HCT116 (cell line): ENCODE measurements around the gene METTL27. TPM values are rescaled to one million over a fixed set of nuclear protein-coding genes. Genes with fewer than 3 reads are reported as not detected.

Source experiments
- ATAC-seq: fragments of 200-7000 bp; cut with Tn5 transposase; 2 replicates; pipeline ENCODE4 v1.9.1; 2020; ENCODE audit warnings: mild to moderate bottlenecking, moderate library complexity
- BruUV-seq: library from RNA; stranded (reverse); fragments of 400-500 nt; replicated peaks from 2 replicates; lab custom pipeline; 2021; lab: Mats Ljungman, UMichigan
- CTCF ChIA-PET: fragments of 300-600 bp; sonication (Branson Sonifier 250); formaldehyde crosslinking; loops from one replicate; lab custom pipeline; 2021; ENCODE audit warnings: antibody characterized with exemption; lab: Charles Lee
- POLR2A ChIA-PET: fragments of 300-600, 350-600 bp; sonication (Branson Sonifier 250); formaldehyde crosslinking; loops from one replicate; lab custom pipeline; 2021; ENCODE audit warnings: antibody characterized with exemption; lab: Charles Lee
- RAD21 ChIA-PET, 2 experiments: fragments of 300-600 bp; sonication (Branson Sonifier 250); formaldehyde crosslinking; loops; one replicate each; lab custom pipeline; 2023; ENCODE audit warnings: low total read pairs in 2 of 2; ENCODE audit not compliant: uncharacterized antibody in 2 of 2, unreplicated experiment in 2 of 2, low non-redundant PET in 1 of 2; lab: Charles Lee
- DNase-seq: peaks from one replicate; pipeline ENCODE4 v3.0.0-alpha.2; 2010; ENCODE audit warnings: low read depth, low spot score
- H2AFZ ChIP-seq: fragments of 200-600 bp; shearing (Covaris generic), sonication (generic); 2 replicates; pipeline ENCODE4 v1.6.1; 2017; ENCODE audit warnings: low read depth, mixed run types, mixed read lengths, antibody characterized with exemption, low read length; ENCODE audit not compliant: poor library complexity, severe bottlenecking
- H3K27ac ChIP-seq: 2 replicates; pipeline ENCODE4 v1.5.1; 2012; ENCODE audit warnings: low read depth, low read length
- H3K27me3 ChIP-seq: fragments of 200-600 bp; sonication (generic); 2 replicates; pipeline ENCODE4 v1.6.1; 2016; ENCODE audit warnings: mixed run types, low read length, mixed read lengths; ENCODE audit not compliant: insufficient read depth
- H3K36me3 ChIP-seq, 2 experiments: fragments of 200-500 bp in 1 of 2; fragments of 200-600 bp in 1 of 2; sonication (Bioruptor generic) in 1 of 2; sonication (generic) in 1 of 2; 2 replicates each; pipeline versions ENCODE4 v1.5.1 to v1.6.1; 2014 to 2016; ENCODE audit warnings: low read length in 2 of 2, inconsistent platforms in 1 of 2, mixed read lengths in 1 of 2, mixed run types in 1 of 2; ENCODE audit not compliant: insufficient read depth in 2 of 2, control insufficient read depth in 1 of 2
- H3K4me1 ChIP-seq, 2 experiments: fragments of 200-600 bp in 1 of 2; sonication (generic) in 1 of 2; 2 replicates each; pipeline versions ENCODE4 v1.5.1 to v1.6.1; 2012 to 2017; ENCODE audit warnings: low read length in 2 of 2, inconsistent platforms in 1 of 2, mild to moderate bottlenecking in 1 of 2, mixed read lengths in 1 of 2, mixed run types in 1 of 2, moderate library complexity in 1 of 2; ENCODE audit not compliant: insufficient read depth in 2 of 2, control insufficient read depth in 1 of 2
- H3K4me2 ChIP-seq: fragments of 200-600 bp; sonication (generic); 2 replicates; pipeline ENCODE4 v1.6.1; 2017; ENCODE audit warnings: mixed run types, low read length, mixed read lengths
- H3K4me3 ChIP-seq, 2 experiments: fragments of 200-600 bp in 1 of 2; sonication (generic) in 1 of 2; replicated peaks in 1 of 2; 2 replicates each; pipeline ENCODE4 v1.5.1; 2011 to 2016; ENCODE audit warnings: low read length in 2 of 2, control low read depth in 1 of 2, low read depth in 1 of 2, mild to moderate bottlenecking in 1 of 2, mixed read lengths in 1 of 2, mixed run types in 1 of 2
- H3K79me2 ChIP-seq: fragments of 200-600 bp; sonication (generic); 2 replicates; pipeline ENCODE4 v1.6.1; 2017; ENCODE audit warnings: mild to moderate bottlenecking, mixed run types, low read length, moderate library complexity, mixed read lengths; ENCODE audit not compliant: insufficient read depth
- H3K9ac ChIP-seq: fragments of 200-600 bp; sonication (generic); 2 replicates; pipeline ENCODE4 v1.6.1; 2016; ENCODE audit warnings: low read length, mixed read lengths
- H3K9me2 ChIP-seq: fragments of 200-600 bp; sonication (generic), shearing (Covaris generic); 2 replicates; pipeline ENCODE4 v1.6.1; 2017; ENCODE audit warnings: mixed run types, mild to moderate bottlenecking, moderate library complexity; ENCODE audit not compliant: insufficient read depth
- H3K9me3 ChIP-seq, 2 experiments: fragments of 200-500 bp in 1 of 2; fragments of 200-600 bp in 1 of 2; sonication (Bioruptor generic) in 1 of 2; sonication (generic) in 1 of 2; 2 replicates each; pipeline ENCODE4 v1.6.1; 2014 to 2017; ENCODE audit warnings: low read length in 2 of 2, mixed read lengths in 2 of 2, inconsistent platforms in 1 of 2, low read depth in 1 of 2, mild to moderate bottlenecking in 1 of 2, mixed run types in 1 of 2, moderate library complexity in 1 of 2; ENCODE audit not compliant: control insufficient read depth in 1 of 2, insufficient read depth in 1 of 2
- H4K20me1 ChIP-seq: fragments of 200-600 bp; sonication (generic), shearing (Covaris generic); 2 replicates; pipeline ENCODE4 v1.6.1; 2017; ENCODE audit warnings: mixed run types, mild to moderate bottlenecking, moderate library complexity; ENCODE audit not compliant: insufficient read depth
- CBX3 ChIP-seq: IDR thresholded peaks from 2 replicates; pipeline ENCODE4 v1.6.1; 2012; ENCODE audit warnings: low read depth
- EGR1 ChIP-seq: IDR thresholded peaks from 2 replicates; pipeline ENCODE4 v1.6.1; 2012; ENCODE audit warnings: low read depth
- ELF1 ChIP-seq: IDR thresholded peaks from 2 replicates; pipeline ENCODE4 v1.6.1; 2012; ENCODE audit warnings: low read depth, borderline replicate concordance
- EZH2 ChIP-seq: fragments of 200-600 bp; sonication (generic); IDR thresholded peaks from 2 replicates; pipeline ENCODE4 v1.6.1; 2017; ENCODE audit warnings: antibody characterized with exemption, mixed run types
- EZH2phosphoT487 ChIP-seq: fragments of 200-600 bp; IDR thresholded peaks from 2 replicates; pipeline ENCODE4 v1.6.1; 2018; ENCODE audit warnings: antibody characterized with exemption, borderline replicate concordance
- FOSL1 ChIP-seq: IDR thresholded peaks from 2 replicates; pipeline ENCODE4 v1.6.1; 2012; ENCODE audit warnings: low read depth
- JUND ChIP-seq: IDR thresholded peaks from 2 replicates; pipeline ENCODE4 v1.6.1; 2012
- POLR2AphosphoS5 ChIP-seq: IDR thresholded peaks from 2 replicates; pipeline ENCODE4 v1.6.1; 2011; ENCODE audit warnings: mild to moderate bottlenecking, low read depth, low read length, moderate library complexity
- RAD21 ChIP-seq: IDR thresholded peaks from 2 replicates; pipeline ENCODE4 v1.6.1; 2012; ENCODE audit warnings: low read depth, mild to moderate bottlenecking
- SIN3A ChIP-seq: IDR thresholded peaks from 2 replicates; pipeline ENCODE4 v1.6.1; 2012; ENCODE audit warnings: low read depth
- SRF ChIP-seq: IDR thresholded peaks from 2 replicates; pipeline ENCODE4 v1.6.1; 2012; ENCODE audit warnings: low read depth
- TCF7L2 ChIP-seq: IDR thresholded peaks from 2 replicates; pipeline ENCODE4 v1.7.0; 2011; ENCODE audit warnings: borderline replicate concordance, inconsistent platforms; ENCODE audit not compliant: insufficient read depth, insufficient read length; ENCODE audit errors: extremely low read depth
- YY1 ChIP-seq: IDR thresholded peaks from 2 replicates; pipeline ENCODE4 v1.6.1; 2011; ENCODE audit warnings: low read length, low read depth, moderate library complexity, mild to moderate bottlenecking; ENCODE audit not compliant: insufficient replicate concordance; ENCODE audit errors: extremely low read depth
- ZBTB33 ChIP-seq: IDR thresholded peaks from 2 replicates; pipeline ENCODE4 v1.6.1; 2011; ENCODE audit warnings: mild to moderate bottlenecking, low read length, moderate library complexity; ENCODE audit not compliant: insufficient replicate concordance; ENCODE audit errors: extremely low read depth
- ZNF274 ChIP-seq: fragments of 200-500 bp; sonication (Bioruptor generic); IDR thresholded peaks from 2 replicates; pipeline ENCODE4 v1.6.1; 2014; ENCODE audit warnings: mild to moderate bottlenecking, low read depth, low read length, inconsistent platforms
- intact Hi-C: fragments of 100-400 bp; cut with micrococcal nuclease; formaldehyde crosslinking; loops from 2 replicates; pipeline ENCODE4 v1.10.0; 2022
- total RNA-seq: library from RNA; stranded (reverse); gene quantifications from one replicate; pipeline ENCODE4 v1.2.1, GENCODE V29; 2021; ENCODE audit not compliant: unreplicated experiment
- TF ChIP-seq, protein P1 (sequence below): IDR thresholded peaks from 2 replicates; pipeline ENCODE4 v1.6.1; 2012
- TF ChIP-seq, protein P2 (sequence below): IDR thresholded peaks from 2 replicates; pipeline ENCODE4 v1.6.1; 2012
- TF ChIP-seq, protein P3 (sequence below): IDR thresholded peaks from 2 replicates; pipeline ENCODE4 v1.6.1; 2012; ENCODE audit warnings: low read depth
- TF ChIP-seq, protein P4 (sequence below), 3 experiments: fragments of 200-600 bp in 1 of 3; sonication (generic) in 1 of 3; IDR thresholded peaks in 2 of 3; conservative IDR thresholded peaks in 1 of 3; 2 replicates each; pipeline ENCODE4 v1.5.1; 2012 to 2017; ENCODE audit warnings: low read depth in 2 of 3, low read length in 2 of 3, antibody characterized with exemption in 1 of 3, borderline replicate concordance in 1 of 3, control low read depth in 1 of 3, mild to moderate bottlenecking in 1 of 3, mixed read lengths in 1 of 3, mixed run types in 1 of 3, moderate library complexity in 1 of 3; ENCODE audit not compliant: insufficient read depth in 1 of 3

METTL27 gene
- total RNA-seq, 1 experiment from 2014 or later = 30.4 TPM

- no peak for TF ChIP-seq YY1
- TF ChIP-seq, all 23 proteins: peak for 0
Observed at GRCh38 chr7:73876973-73877372, 34.7 kb upstream of the METTL27 start (continued).

DNA sequence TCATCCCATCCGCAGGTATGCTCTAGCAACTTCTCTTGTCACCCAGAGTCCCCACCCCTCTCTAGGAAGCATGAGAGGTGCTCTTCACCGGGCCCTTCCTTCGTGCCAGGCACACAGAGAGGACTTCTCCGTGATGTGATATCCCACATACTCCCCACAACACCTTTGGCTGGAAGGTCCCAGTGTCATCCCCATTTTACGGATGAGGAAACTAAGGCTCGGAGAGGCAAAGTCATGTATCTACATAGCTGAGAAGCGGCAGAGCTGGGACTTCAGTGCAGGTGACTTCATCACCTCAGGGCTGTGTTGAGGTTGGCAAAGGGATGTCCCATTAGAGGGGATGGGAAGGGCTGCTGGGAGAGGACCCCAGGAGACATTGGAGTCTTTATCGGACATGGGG is 34.0 kb upstream of the METTL27 start:
- H3K4me1 ChIP-seq = no peaks in the 10 kb centered on the region
- H2AFZ ChIP-seq = no peak overlapping the region
- no peaks in the 10 kb centered on the region for H3K36me3 ChIP-seq
- H3K4me2 ChIP-seq = no peak overlapping the region
- H3K9ac ChIP-seq = no peak overlapping the region
- POLR2A ChIA-PET = no interaction called here
- no TSS peak for BruUV-seq
- ATAC-seq (no peak), DNase-seq (no peak)
- no peak overlapping the region for H3K27ac ChIP-seq
- CTCF ChIA-PET = no interaction called here
- RAD21 ChIA-PET = no interaction called here
- no peaks in the 10 kb centered on the region for H4K20me1 ChIP-seq
- H3K79me2 ChIP-seq = no peaks in the 10 kb centered on the region
- H3K27me3 ChIP-seq = peaks cover 12% of the 10 kb centered on the region; the same call in 1 of the 2 replicates
- H3K9me3 ChIP-seq = no peaks in the 10 kb centered on the region
- intact Hi-C loops = no loop called here
- no peak overlapping the region for H3K4me3 ChIP-seq
- H3K9me2 ChIP-seq = no peaks in the 10 kb centered on the region
- no peak for TF ChIP-seq EZH2
- TF ChIP-seq TCF7L2 = no peak
- TF ChIP-seq, protein P1, sequence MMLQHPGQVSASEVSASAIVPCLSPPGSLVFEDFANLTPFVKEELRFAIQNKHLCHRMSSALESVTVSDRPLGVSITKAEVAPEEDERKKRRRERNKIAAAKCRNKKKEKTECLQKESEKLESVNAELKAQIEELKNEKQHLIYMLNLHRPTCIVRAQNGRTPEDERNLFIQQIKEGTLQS = no peak
- TF ChIP-seq RAD21 = no peak
- TF ChIP-seq SRF = no peak
- no peak for TF ChIP-seq FOSL1
- no peak for TF ChIP-seq ZNF274
- TF ChIP-seq, protein P2, sequence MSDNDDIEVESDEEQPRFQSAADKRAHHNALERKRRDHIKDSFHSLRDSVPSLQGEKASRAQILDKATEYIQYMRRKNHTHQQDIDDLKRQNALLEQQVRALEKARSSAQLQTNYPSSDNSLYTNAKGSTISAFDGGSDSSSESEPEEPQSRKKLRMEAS = no peak
- TF ChIP-seq, protein P3, sequence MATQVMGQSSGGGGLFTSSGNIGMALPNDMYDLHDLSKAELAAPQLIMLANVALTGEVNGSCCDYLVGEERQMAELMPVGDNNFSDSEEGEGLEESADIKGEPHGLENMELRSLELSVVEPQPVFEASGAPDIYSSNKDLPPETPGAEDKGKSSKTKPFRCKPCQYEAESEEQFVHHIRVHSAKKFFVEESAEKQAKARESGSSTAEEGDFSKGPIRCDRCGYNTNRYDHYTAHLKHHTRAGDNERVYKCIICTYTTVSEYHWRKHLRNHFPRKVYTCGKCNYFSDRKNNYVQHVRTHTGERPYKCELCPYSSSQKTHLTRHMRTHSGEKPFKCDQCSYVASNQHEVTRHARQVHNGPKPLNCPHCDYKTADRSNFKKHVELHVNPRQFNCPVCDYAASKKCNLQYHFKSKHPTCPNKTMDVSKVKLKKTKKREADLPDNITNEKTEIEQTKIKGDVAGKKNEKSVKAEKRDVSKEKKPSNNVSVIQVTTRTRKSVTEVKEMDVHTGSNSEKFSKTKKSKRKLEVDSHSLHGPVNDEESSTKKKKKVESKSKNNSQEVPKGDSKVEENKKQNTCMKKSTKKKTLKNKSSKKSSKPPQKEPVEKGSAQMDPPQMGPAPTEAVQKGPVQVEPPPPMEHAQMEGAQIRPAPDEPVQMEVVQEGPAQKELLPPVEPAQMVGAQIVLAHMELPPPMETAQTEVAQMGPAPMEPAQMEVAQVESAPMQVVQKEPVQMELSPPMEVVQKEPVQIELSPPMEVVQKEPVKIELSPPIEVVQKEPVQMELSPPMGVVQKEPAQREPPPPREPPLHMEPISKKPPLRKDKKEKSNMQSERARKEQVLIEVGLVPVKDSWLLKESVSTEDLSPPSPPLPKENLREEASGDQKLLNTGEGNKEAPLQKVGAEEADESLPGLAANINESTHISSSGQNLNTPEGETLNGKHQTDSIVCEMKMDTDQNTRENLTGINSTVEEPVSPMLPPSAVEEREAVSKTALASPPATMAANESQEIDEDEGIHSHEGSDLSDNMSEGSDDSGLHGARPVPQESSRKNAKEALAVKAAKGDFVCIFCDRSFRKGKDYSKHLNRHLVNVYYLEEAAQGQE = no peak
- no peak for TF ChIP-seq ELF1
- no peak for TF ChIP-seq SIN3A
- TF ChIP-seq EGR1 = no peak
- TF ChIP-seq, protein P4, sequence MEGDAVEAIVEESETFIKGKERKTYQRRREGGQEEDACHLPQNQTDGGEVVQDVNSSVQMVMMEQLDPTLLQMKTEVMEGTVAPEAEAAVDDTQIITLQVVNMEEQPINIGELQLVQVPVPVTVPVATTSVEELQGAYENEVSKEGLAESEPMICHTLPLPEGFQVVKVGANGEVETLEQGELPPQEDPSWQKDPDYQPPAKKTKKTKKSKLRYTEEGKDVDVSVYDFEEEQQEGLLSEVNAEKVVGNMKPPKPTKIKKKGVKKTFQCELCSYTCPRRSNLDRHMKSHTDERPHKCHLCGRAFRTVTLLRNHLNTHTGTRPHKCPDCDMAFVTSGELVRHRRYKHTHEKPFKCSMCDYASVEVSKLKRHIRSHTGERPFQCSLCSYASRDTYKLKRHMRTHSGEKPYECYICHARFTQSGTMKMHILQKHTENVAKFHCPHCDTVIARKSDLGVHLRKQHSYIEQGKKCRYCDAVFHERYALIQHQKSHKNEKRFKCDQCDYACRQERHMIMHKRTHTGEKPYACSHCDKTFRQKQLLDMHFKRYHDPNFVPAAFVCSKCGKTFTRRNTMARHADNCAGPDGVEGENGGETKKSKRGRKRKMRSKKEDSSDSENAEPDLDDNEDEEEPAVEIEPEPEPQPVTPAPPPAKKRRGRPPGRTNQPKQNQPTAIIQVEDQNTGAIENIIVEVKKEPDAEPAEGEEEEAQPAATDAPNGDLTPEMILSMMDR (IDR thresholded peaks at IDR 0.05 in 2 of 3, conservative IDR thresholded peaks at IDR 0.05 in 1 of 3; ENCODE audit: borderline replicate concordance in 1 of 3, insufficient read depth in 1 of 3, low read depth in 2 of 3, low read length in 2 of 3) = no peak
- TF ChIP-seq JUND = no peak
- TF ChIP-seq EZH2phosphoT487 = no peak
- TF ChIP-seq POLR2AphosphoS5 = no peak
- TF ChIP-seq CBX3 = no peak
- TF ChIP-seq ZBTB33 = no peak
